Smooth muscle cell of the brain vasculature (primary cell): ENCODE measurements around the gene ZNF248.
"Not testable (repeated sequence)": the region's sequence is repeated elsewhere in the genome, so short reads cannot be mapped to it uniquely, and the experiment has no call there.

Experiments used
- DNase-seq: peaks from one replicate; pipeline ENCODE4 v3.0.0-alpha.2; 2012; ENCODE audit warnings: low read depth, low spot score

Gene ZNF248

DNA sequence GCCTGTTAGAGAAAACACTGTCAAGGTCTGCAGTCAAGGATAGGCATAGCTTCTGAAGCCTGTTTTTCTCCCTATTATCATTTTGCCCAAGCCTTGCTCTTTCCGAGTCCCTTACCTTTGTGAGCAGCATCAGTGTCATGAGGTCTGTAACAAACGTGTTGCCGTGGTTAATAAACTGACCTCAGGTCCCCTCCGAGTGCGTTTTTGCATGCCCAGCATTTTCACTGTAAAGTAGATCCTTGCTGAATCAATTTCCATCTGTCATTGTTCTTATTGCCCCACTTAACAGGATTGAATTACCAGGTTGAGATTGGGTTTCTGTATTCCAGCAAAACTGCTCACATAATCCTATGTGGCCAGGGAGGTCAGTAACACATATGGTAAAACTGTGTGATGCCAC is 110.3 kb downstream of the ZNF248 start:
- no peak for DNase-seq

- no peak for DNase-seq
These were observed 115.6 kb downstream of the ZNF248 start for GRCh38 chr10:37741831-37742230.

DNA sequence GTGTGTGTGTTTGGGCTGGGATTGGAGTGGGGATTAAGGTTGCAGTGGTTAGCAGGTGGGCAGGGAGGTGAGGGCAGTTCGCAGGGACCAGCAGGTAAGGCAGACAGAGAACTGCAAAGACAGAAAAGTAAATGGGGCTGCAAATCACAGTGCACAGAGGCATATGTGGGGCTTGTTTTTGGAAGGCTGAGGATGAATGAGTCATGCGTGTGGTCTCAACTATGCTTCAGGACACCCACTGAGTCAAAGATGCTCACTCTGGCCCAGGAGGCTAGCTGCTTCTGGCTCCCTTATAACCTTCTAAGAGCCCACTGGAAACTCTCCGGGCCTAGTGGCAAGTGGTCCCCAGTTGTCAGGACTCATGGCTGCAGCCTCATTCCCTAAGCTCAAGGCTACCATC is 118.2 kb downstream of the ZNF248 start:
- no peak for DNase-seq

DNA sequence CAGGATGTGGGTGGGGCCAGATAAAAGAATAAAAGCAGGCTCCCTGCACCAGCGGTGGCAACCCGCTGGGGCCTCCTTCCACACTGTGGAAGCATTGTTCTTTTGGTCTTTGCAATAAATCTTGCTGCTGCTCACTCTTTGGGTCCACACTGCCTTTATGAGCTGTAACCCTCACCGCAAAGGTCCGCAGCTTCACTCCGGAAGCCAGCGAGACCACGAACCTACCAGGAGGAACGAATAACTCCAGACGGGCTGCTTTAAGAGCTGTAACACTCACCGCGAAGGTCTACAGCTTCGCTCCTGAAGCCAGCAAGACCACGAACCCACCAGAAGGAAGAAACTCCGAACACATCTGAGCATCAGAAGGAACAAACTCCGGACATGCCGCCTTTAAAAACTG is 119.2 kb downstream of the ZNF248 start:
- not testable (repeated sequence) for DNase-seq

GRCh38 chr10:37737336-37737735 is 120.1 kb downstream of the ZNF248 start:
- no peak for DNase-seq

GRCh38 chr10:37736120-37736519 is 121.3 kb downstream of the ZNF248 start:
- DNase-seq = no peak

DNA sequence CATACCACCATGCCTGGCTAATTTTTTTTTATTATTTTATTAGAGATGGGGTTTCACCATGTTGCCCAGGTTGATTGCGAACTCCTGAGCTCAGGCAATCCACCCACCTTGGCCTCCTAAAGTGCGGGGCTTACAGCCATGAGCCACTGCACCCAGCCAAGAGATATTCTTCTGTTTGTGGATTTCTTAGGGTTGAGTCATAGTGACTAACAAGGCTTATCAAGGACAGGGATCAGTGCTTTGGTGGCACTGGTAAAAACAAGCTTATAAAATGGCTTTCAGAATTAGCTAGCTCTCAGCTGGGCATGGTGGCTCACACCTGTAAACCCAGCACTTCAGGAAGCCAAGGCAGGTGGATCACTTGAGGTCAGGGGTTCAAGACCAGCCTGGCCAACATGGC is 122.4 kb downstream of the ZNF248 start:
- no peak for DNase-seq
